ELF-1 (cell line): ENCODE data around the gene KLHL13.

ENCODE experiments used
- DNase-seq: peaks from one replicate; pipeline ENCODE4 v3.0.0-alpha.2; 2016; ENCODE audit warnings: low read depth, low spot score

KLHL13 gene

DNA sequence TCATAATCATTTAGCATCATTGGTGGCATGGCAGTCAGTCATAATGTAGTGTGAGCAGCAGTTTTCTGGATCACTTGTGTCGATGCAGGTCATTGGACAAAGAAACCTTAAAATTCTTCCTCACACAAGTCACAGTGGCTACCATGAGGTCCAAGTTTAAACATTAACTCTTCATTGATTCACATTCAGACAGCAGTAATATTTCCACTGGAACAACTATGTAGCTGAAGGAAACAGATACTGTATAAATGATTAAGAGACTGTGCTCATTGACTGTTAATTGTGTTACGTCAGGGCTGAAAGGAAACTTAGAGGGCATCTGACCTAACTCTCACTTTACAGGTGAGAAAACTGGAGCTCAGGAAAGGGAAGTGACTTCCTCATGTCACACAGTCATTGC lies 261.8 kb downstream of the KLHL13 start:
- DNase-seq: no peak

- DNase-seq: no peak
Measured at GRCh38 chrX:117851025-117851424, 265.6 kb downstream of the KLHL13 start.
